Transverse colon (tissue), 1 donor: ENCODE measurements around the gene KY.

Source experiments
- EP300 ChIP-seq: sonication (generic); formaldehyde crosslinking; IDR thresholded peaks from one replicate; pipeline ENCODE4 v1.6.1; 2017; ENCODE audit warnings: antibody characterized with exemption, low read depth
- POLR2A ChIP-seq: fragments of 450-650 bp; IDR thresholded peaks from one replicate; pipeline ENCODE4 v1.6.1; 2016; ENCODE audit warnings: antibody characterized with exemption, mild to moderate bottlenecking, moderate library complexity

DNA sequence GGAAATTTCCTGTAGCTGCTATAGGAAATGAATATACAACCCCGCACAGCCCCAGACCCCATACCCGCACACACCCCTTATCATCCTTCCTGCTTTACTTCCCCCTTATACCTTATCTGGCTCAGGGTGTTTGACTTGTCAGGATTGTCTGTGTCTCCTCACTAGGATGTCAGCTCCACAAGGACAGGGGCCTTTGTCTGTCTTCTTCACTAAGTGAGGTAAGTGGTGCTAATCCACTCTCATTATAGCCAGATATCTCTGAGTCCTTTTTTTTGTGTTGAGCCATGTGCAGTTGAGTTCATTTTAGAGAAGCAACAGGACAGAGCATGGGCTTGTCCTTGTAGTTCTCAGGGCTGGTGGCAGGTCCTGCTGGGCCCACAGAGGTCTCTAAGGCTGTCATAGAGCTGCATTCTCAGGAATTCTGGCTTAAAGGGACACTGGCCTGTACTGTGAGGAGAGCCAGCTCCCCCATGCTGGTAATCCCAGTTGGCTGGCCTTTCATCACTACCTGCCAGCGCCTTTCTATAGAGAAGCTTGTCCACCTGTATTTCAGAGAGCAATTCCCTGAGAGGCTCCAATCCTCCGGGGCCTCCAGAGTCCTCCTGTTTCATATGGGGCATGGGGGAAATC is 9.0 kb downstream of the KY start:
- no peak for TF ChIP-seq POLR2A
- TF ChIP-seq EP300: no peak
